K562 (cell line): ENCODE measurements around the gene ALK.

Experiments
- CBX1 ChIP-seq: sonication (generic); IDR thresholded peaks from 2 replicates; pipeline ENCODE4 v1.6.1; 2016; ENCODE audit warnings: antibody characterized with exemption, low read depth, mild to moderate bottlenecking
- CTCF ChIP-seq, 3 experiments: IDR thresholded peaks in 2 of 3; conservative IDR thresholded peaks in 1 of 3; 2 replicates each; pipeline ENCODE4 v1.5.1; 2011 to 2012; ENCODE audit warnings: low read length in 3 of 3, mild to moderate bottlenecking in 3 of 3, control low read depth in 2 of 3, improper control_type of control experiment in 1 of 3, inconsistent platforms in 1 of 3, low read depth in 1 of 3, mixed read lengths in 1 of 3, moderate library complexity in 1 of 3; ENCODE audit not compliant: insufficient read depth in 2 of 3
- MAFK ChIP-seq: IDR thresholded peaks from 2 replicates; pipeline ENCODE4 v1.6.1; 2011; ENCODE audit warnings: low read length, improper control_type of control experiment
- NFRKB ChIP-seq: fragments of 450-650 bp; IDR thresholded peaks from 2 replicates; pipeline ENCODE4 v1.6.1; 2016; ENCODE audit warnings: low read depth
- YBX1 ChIP-seq: fragments of 450-650 bp; IDR thresholded peaks from 2 replicates; pipeline ENCODE4 v1.7.1; 2016; ENCODE audit warnings: mild to moderate bottlenecking
- ZNF197 ChIP-seq: fragments of 200-800 bp; sonication (Bioruptor generic); IDR thresholded peaks from 2 replicates; pipeline ENCODE4 v1.6.1; 2016; ENCODE audit warnings: low read depth, missing genetic modification characterization, missing compliant biosample characterization
- ZNF384 ChIP-seq: IDR thresholded peaks from 2 replicates; pipeline ENCODE4 v1.6.1; 2012; ENCODE audit warnings: low read depth, low read length, improper control_type of control experiment
- ZNF766 ChIP-seq: fragments of 200-800 bp; sonication (Bioruptor generic); conservative IDR thresholded peaks from 2 replicates; pipeline ENCODE4 v1.6.1; 2016; ENCODE audit warnings: missing genetic modification characterization, missing compliant biosample characterization
- TF ChIP-seq, protein P1 (sequence below): sonication (generic); formaldehyde crosslinking; IDR thresholded peaks from 2 replicates; pipeline ENCODE4 v1.8.1; 2023; ENCODE audit warnings: mild to moderate bottlenecking, missing genetic modification reagents
- TF ChIP-seq, protein P2 (sequence below): fragments of 450-650 bp; conservative IDR thresholded peaks from 2 replicates; pipeline ENCODE4 v1.6.1; 2016; ENCODE audit warnings: missing genetic modification characterization, low read depth, mild to moderate bottlenecking, missing compliant biosample characterization, moderate library complexity

DNA sequence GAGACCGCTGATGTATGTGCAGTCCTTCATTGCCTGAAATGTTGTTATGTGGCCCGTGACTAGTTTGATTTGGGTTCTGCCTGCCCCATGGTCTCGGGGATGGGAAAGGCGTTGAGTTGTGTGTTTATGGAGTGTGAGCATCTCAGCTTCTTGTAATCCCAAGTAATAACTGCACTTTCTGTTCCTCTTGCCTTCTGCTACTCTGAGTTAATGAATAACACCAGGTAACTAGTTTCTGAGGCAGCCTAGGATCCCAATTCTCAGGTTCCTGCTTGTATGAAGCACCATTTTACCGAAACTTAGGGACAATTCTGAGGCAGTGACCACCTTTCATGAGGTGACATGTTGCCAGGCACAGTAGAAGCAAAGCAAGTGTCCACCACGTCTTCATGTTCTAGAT lies 170.0 kb downstream of the ALK start:
- no peak for TF ChIP-seq ZNF766 (CRISPR knock-in tag)
- no peak for TF ChIP-seq ZNF197 (CRISPR knock-in tag)
- no peak for TF ChIP-seq ZNF384
- no peak for TF ChIP-seq YBX1
- TF ChIP-seq CTCF (IDR thresholded peaks at IDR 0.05 in 2 of 3, conservative IDR thresholded peaks at IDR 0.05 in 1 of 3; ENCODE audit: insufficient read depth in 2 of 3, low read depth in 1 of 3, low read length in 3 of 3) = no peak
- TF ChIP-seq, protein P1, sequence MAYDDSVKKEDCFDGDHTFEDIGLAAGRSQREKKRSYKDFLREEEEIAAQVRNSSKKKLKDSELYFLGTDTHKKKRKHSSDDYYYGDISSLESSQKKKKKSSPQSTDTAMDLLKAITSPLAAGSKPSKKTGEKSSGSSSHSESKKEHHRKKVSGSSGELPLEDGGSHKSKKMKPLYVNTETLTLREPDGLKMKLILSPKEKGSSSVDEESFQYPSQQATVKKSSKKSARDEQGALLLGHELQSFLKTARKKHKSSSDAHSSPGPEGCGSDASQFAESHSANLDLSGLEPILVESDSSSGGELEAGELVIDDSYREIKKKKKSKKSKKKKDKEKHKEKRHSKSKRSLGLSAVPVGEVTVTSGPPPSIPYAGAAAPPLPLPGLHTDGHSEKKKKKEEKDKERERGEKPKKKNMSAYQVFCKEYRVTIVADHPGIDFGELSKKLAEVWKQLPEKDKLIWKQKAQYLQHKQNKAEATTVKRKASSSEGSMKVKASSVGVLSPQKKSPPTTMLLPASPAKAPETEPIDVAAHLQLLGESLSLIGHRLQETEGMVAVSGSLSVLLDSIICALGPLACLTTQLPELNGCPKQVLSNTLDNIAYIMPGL (CRISPR knock-in tag) = no peak
- no peak for TF ChIP-seq MAFK
- no peak for TF ChIP-seq NFRKB
- TF ChIP-seq, protein P2, sequence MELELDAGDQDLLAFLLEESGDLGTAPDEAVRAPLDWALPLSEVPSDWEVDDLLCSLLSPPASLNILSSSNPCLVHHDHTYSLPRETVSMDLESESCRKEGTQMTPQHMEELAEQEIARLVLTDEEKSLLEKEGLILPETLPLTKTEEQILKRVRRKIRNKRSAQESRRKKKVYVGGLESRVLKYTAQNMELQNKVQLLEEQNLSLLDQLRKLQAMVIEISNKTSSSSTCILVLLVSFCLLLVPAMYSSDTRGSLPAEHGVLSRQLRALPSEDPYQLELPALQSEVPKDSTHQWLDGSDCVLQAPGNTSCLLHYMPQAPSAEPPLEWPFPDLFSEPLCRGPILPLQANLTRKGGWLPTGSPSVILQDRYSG (tag) = no peak
- no peak for TF ChIP-seq CBX1
